Endothelial cell of umbilical vein (primary cell): Measurements from ENCODE around the gene ACP3.

Source experiments
- EZH2 ChIP-seq: IDR thresholded peaks from 2 replicates; pipeline ENCODE4 v1.6.1; 2012; ENCODE audit warnings: borderline replicate concordance, low read depth, mild to moderate bottlenecking, moderate library complexity, low read length, inconsistent platforms; ENCODE audit not compliant: severe bottlenecking
- FOS ChIP-seq: IDR thresholded peaks from 2 replicates; pipeline ENCODE4 v1.6.1; 2011; ENCODE audit warnings: mild to moderate bottlenecking, low read length, moderate library complexity, borderline replicate concordance; ENCODE audit not compliant: insufficient read depth
- JUN ChIP-seq: IDR thresholded peaks from 2 replicates; pipeline ENCODE4 v1.6.1; 2011; ENCODE audit warnings: borderline replicate concordance, low read depth; ENCODE audit not compliant: insufficient read length, insufficient read depth
- POLR2A ChIP-seq: IDR thresholded peaks from 2 replicates; pipeline ENCODE4 v1.6.1; 2012; ENCODE audit warnings: low read depth, mild to moderate bottlenecking, control low read depth, low read length
- POLR2AphosphoS5 ChIP-seq: IDR thresholded peaks from 2 replicates; pipeline ENCODE4 v1.6.1; 2012; ENCODE audit warnings: low read depth, mild to moderate bottlenecking, control low read depth, low read length, moderate library complexity; ENCODE audit not compliant: insufficient read depth
- TF ChIP-seq, protein P1 (sequence below), 2 donors: IDR thresholded peaks; 1 replicate in 1 of 2; 2 replicates in 1 of 2; pipeline ENCODE4 v1.5.1; 2011; ENCODE audit warnings: low read length in 2 of 2, mild to moderate bottlenecking in 2 of 2, moderate library complexity in 2 of 2, control low read depth in 1 of 2, inconsistent platforms in 1 of 2, low read depth in 1 of 2; ENCODE audit not compliant: insufficient read depth in 1 of 2; ENCODE audit errors: extremely low read depth in 1 of 2

DNA sequence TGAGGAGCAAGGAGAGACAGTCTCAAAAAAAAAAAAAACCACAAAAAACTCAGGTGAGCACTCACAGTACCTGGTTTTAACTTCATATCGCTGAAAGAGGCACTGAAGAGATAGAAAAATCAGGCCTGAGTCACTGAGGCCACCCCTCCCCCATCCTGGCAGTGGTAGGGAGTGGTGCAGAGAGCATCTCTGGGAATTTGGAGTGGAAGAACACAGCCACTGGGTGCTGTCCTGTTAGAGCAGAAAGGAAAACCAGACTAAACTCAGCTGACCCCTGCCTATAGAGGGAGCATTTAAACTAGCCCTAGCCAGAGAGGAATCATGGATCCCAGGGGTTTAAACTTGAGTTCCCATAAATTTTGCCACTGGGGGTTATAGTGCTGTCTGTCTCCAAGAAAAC lies 77.9 kb downstream of the ACP3 start:
- no peak for TF ChIP-seq EZH2
- no peak for TF ChIP-seq POLR2A
- TF ChIP-seq, protein P1, sequence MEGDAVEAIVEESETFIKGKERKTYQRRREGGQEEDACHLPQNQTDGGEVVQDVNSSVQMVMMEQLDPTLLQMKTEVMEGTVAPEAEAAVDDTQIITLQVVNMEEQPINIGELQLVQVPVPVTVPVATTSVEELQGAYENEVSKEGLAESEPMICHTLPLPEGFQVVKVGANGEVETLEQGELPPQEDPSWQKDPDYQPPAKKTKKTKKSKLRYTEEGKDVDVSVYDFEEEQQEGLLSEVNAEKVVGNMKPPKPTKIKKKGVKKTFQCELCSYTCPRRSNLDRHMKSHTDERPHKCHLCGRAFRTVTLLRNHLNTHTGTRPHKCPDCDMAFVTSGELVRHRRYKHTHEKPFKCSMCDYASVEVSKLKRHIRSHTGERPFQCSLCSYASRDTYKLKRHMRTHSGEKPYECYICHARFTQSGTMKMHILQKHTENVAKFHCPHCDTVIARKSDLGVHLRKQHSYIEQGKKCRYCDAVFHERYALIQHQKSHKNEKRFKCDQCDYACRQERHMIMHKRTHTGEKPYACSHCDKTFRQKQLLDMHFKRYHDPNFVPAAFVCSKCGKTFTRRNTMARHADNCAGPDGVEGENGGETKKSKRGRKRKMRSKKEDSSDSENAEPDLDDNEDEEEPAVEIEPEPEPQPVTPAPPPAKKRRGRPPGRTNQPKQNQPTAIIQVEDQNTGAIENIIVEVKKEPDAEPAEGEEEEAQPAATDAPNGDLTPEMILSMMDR (IDR thresholded peaks at IDR 0.05; ENCODE audit: extremely low read depth in 1 of 2, insufficient read depth in 1 of 2, low read depth in 1 of 2, low read length in 2 of 2), result no peak
- TF ChIP-seq POLR2AphosphoS5, result no peak
- no peak for TF ChIP-seq JUN
- TF ChIP-seq FOS, result no peak
